Activated naive CD8-positive, alpha-beta T cell (primary cell): ENCODE measurements around the gene C1QTNF1.

ENCODE experiments used
- H3K27ac Mint-ChIP-seq: one replicate; pipeline ENCODE4 v1.8.0; 2021; ENCODE audit warnings: mixed read lengths
- H3K27me3 Mint-ChIP-seq: one replicate; pipeline ENCODE4 v1.8.0; 2021; ENCODE audit warnings: mixed read lengths
- H3K36me3 Mint-ChIP-seq: one replicate; pipeline ENCODE4 v1.8.0; 2021; ENCODE audit warnings: mixed read lengths
- H3K4me1 Mint-ChIP-seq: one replicate; pipeline ENCODE4 v1.8.0; 2021; ENCODE audit warnings: low read depth, mixed read lengths
- H3K4me3 Mint-ChIP-seq: one replicate; pipeline ENCODE4 v1.8.0; 2021; ENCODE audit warnings: mild to moderate bottlenecking, mixed read lengths
- H3K9me3 Mint-ChIP-seq: one replicate; pipeline ENCODE4 v1.8.0; 2021; ENCODE audit warnings: low read depth, mixed read lengths

Gene C1QTNF1

GRCh38 chr17:78998311-78999055, 25.5 kb upstream of the C1QTNF1 start:
- H3K4me1 Mint-ChIP-seq: peaks cover 9% of the 10 kb centered on the region
- no peak overlapping the region for H3K4me3 Mint-ChIP-seq
- no peaks in the 10 kb centered on the region for H3K9me3 Mint-ChIP-seq
- no peaks in the 10 kb centered on the region for H3K27me3 Mint-ChIP-seq
- H3K36me3 Mint-ChIP-seq: no peaks in the 10 kb centered on the region
- no peak overlapping the region for H3K27ac Mint-ChIP-seq

- peaks cover 11% of the 10 kb centered on the region for H3K4me1 Mint-ChIP-seq
- H3K9me3 Mint-ChIP-seq: no peaks in the 10 kb centered on the region
- no peak overlapping the region for H3K4me3 Mint-ChIP-seq
- H3K27me3 Mint-ChIP-seq: no peaks in the 10 kb centered on the region
- no peak overlapping the region for H3K27ac Mint-ChIP-seq
- H3K36me3 Mint-ChIP-seq: no peaks in the 10 kb centered on the region
Observed at GRCh38 chr17:78999056-78999768, 24.8 kb upstream of the C1QTNF1 start.

GRCh38 chr17:78999947-79000395, 24.0 kb upstream of the C1QTNF1 start:
- Mint-ChIP-seq H3K27ac (no peak overlapping the region), H3K9me3 (no peaks in the 10 kb centered on the region), H3K36me3 (no peaks in the 10 kb centered on the region), H3K4me1 (peaks cover 11% of the 10 kb centered on the region), H3K4me3 (no peak overlapping the region), H3K27me3 (no peaks in the 10 kb centered on the region)

GRCh38 chr17:79000396-79001189, 23.4 kb upstream of the C1QTNF1 start:
- no peaks in the 10 kb centered on the region for H3K9me3 Mint-ChIP-seq
- H3K4me1 Mint-ChIP-seq: peaks cover 13% of the 10 kb centered on the region
- no peak overlapping the region for H3K4me3 Mint-ChIP-seq
- peak overlapping the region; percentile 58 for H3K27ac Mint-ChIP-seq
- H3K36me3 Mint-ChIP-seq: no peaks in the 10 kb centered on the region
- no peaks in the 10 kb centered on the region for H3K27me3 Mint-ChIP-seq

GRCh38 chr17:79001190-79002020, 22.6 kb upstream of the C1QTNF1 start:
- no peaks in the 10 kb centered on the region for H3K27me3 Mint-ChIP-seq
- H3K4me1 Mint-ChIP-seq: peaks cover 21% of the 10 kb centered on the region
- H3K27ac Mint-ChIP-seq: peak overlapping the region; percentile 19
- no peaks in the 10 kb centered on the region for H3K36me3 Mint-ChIP-seq
- no peaks in the 10 kb centered on the region for H3K9me3 Mint-ChIP-seq
- no peak overlapping the region for H3K4me3 Mint-ChIP-seq

- Mint-ChIP-seq H3K4me1 (peaks cover 30% of the 10 kb centered on the region), H3K36me3 (no peaks in the 10 kb centered on the region), H3K4me3 (no peak overlapping the region), H3K27ac (peak overlapping the region; percentile 34), H3K9me3 (no peaks in the 10 kb centered on the region), H3K27me3 (no peaks in the 10 kb centered on the region)
Observed at GRCh38 chr17:79002291-79002690, 21.7 kb upstream of the C1QTNF1 start.

- Mint-ChIP-seq H3K27me3 (no peaks in the 10 kb centered on the region), H3K9me3 (no peaks in the 10 kb centered on the region), H3K36me3 (no peaks in the 10 kb centered on the region), H3K4me3 (no peak overlapping the region), H3K27ac (no peak overlapping the region), H3K4me1 (peaks cover 37% of the 10 kb centered on the region)
Observed at GRCh38 chr17:79002796-79003593, 21.0 kb upstream of the C1QTNF1 start.

GRCh38 chr17:79003661-79004411, 20.1 kb upstream of the C1QTNF1 start:
- no peaks in the 10 kb centered on the region for H3K27me3 Mint-ChIP-seq
- no peaks in the 10 kb centered on the region for H3K9me3 Mint-ChIP-seq
- no peak overlapping the region for H3K27ac Mint-ChIP-seq
- no peaks in the 10 kb centered on the region for H3K36me3 Mint-ChIP-seq
- H3K4me1 Mint-ChIP-seq: peaks cover 46% of the 10 kb centered on the region
- no peak overlapping the region for H3K4me3 Mint-ChIP-seq

- peaks cover 48% of the 10 kb centered on the region for H3K4me1 Mint-ChIP-seq
- no peaks in the 10 kb centered on the region for H3K27me3 Mint-ChIP-seq
- no peaks in the 10 kb centered on the region for H3K36me3 Mint-ChIP-seq
- H3K4me3 Mint-ChIP-seq: peak overlapping the region; percentile 10
- no peak overlapping the region for H3K27ac Mint-ChIP-seq
- no peaks in the 10 kb centered on the region for H3K9me3 Mint-ChIP-seq
Observed at GRCh38 chr17:79005063-79005861, 18.7 kb upstream of the C1QTNF1 start.

GRCh38 chr17:79006046-79006445, 17.9 kb upstream of the C1QTNF1 start:
- Mint-ChIP-seq H3K4me1 (peaks cover 54% of the 10 kb centered on the region), H3K4me3 (peak overlapping the region; percentile 56), H3K27me3 (no peaks in the 10 kb centered on the region), H3K36me3 (no peaks in the 10 kb centered on the region), H3K9me3 (no peaks in the 10 kb centered on the region), H3K27ac (peak overlapping the region; percentile 70)

GRCh38 chr17:79006794-79007503, 17.0 kb upstream of the C1QTNF1 start:
- Mint-ChIP-seq H3K27me3 (no peaks in the 10 kb centered on the region), H3K4me1 (peaks cover 52% of the 10 kb centered on the region), H3K27ac (peak overlapping the region; percentile 68), H3K36me3 (no peaks in the 10 kb centered on the region), H3K9me3 (no peaks in the 10 kb centered on the region), H3K4me3 (peak overlapping the region; percentile 93)
